Neural cell (in vitro differentiated cells): ENCODE measurements around the gene TMEM192. TPM values are rescaled to one million over a fixed set of nuclear protein-coding genes. Genes with fewer than 3 reads are reported as not detected.
"Not testable (repeated sequence)": the region's sequence is repeated elsewhere in the genome, so short reads cannot be mapped to it uniquely, and the experiment has no call there.

Experiments used
- H2AFZ ChIP-seq: fragments of 200-600, 300-800 bp; sonication (generic), shearing (Covaris generic); 2 replicates; pipeline ENCODE4 v1.6.0; 2014; ENCODE audit warnings: low read depth, mild to moderate bottlenecking, antibody characterized with exemption, low read length, moderate library complexity
- H3F3A ChIP-seq: fragments of 200-600 bp; shearing (Covaris generic); 2 replicates; pipeline ENCODE4 v1.6.1; 2016; ENCODE audit warnings: mild to moderate bottlenecking, moderate library complexity, mixed read lengths, antibody characterized with exemption, low read length; ENCODE audit not compliant: insufficient read depth, poor library complexity, severe bottlenecking
- H3K27ac ChIP-seq: fragments of 200-600, 300-800 bp; sonication (generic), shearing (Covaris generic); 2 replicates; pipeline ENCODE4 v1.5.1; 2014; ENCODE audit warnings: mild to moderate bottlenecking, low read length, moderate library complexity
- H3K27me3 ChIP-seq: fragments of 300-800, 200-600 bp; sonication (generic), shearing (Covaris generic); 2 replicates; pipeline ENCODE4 v1.6.0; 2014; ENCODE audit warnings: mild to moderate bottlenecking, low read depth, low read length, moderate library complexity; ENCODE audit not compliant: insufficient read depth
- H3K36me3 ChIP-seq: fragments of 300-800, 200-600 bp; sonication (generic), shearing (Covaris generic); 2 replicates; pipeline ENCODE4 v1.5.1; 2014; ENCODE audit warnings: mild to moderate bottlenecking, antibody characterized with exemption, low read length, moderate library complexity; ENCODE audit not compliant: insufficient read depth
- H3K4me2 ChIP-seq: fragments of 300-800, 200-600 bp; sonication (generic), shearing (Covaris generic); 2 replicates; pipeline ENCODE4 v1.6.0; 2014; ENCODE audit warnings: mild to moderate bottlenecking, low read length
- H3K4me3 ChIP-seq: fragments of 300-800, 200-600 bp; sonication (generic), shearing (Covaris generic); 2 replicates; pipeline ENCODE4 v1.5.1; 2014; ENCODE audit warnings: mild to moderate bottlenecking, low read length, moderate library complexity
- H3K79me2 ChIP-seq: fragments of 200-600 bp; shearing (Covaris generic); replicated peaks from 2 replicates; pipeline ENCODE4 v1.6.0; 2014; ENCODE audit warnings: mild to moderate bottlenecking, low read length, moderate library complexity; ENCODE audit not compliant: insufficient read depth
- H3K9ac ChIP-seq: fragments of 300-800, 200-600 bp; sonication (generic), shearing (Covaris generic); 2 replicates; pipeline ENCODE4 v1.6.1; 2016; ENCODE audit warnings: mild to moderate bottlenecking, low read length, mixed read lengths
- H3K9me2 ChIP-seq: fragments of 200-600 bp; shearing (Covaris generic); 2 replicates; pipeline ENCODE4 v1.6.1; 2016; ENCODE audit warnings: mild to moderate bottlenecking, low read length, mixed read lengths; ENCODE audit not compliant: insufficient read depth
- H3K9me3 ChIP-seq: fragments of 200-600, 300-800 bp; sonication (generic), shearing (Covaris generic); 2 replicates; pipeline ENCODE4 v1.6.1; 2016; ENCODE audit warnings: mild to moderate bottlenecking, mixed run types, low read length, moderate library complexity, mixed read lengths
- H4K20me1 ChIP-seq: fragments of 200-600 bp; shearing (Covaris generic); 2 replicates; pipeline ENCODE4 v1.6.1; 2016; ENCODE audit warnings: mild to moderate bottlenecking, mixed run types; ENCODE audit not compliant: insufficient read depth
- CTCF ChIP-seq: fragments of 450-650 bp; IDR thresholded peaks from 2 replicates; pipeline ENCODE4 v1.5.1; 2014; ENCODE audit warnings: antibody characterized with exemption, mild to moderate bottlenecking, moderate library complexity; ENCODE audit not compliant: poor library complexity, severe bottlenecking
- EP300 ChIP-seq: fragments of 450-650 bp; conservative IDR thresholded peaks from 2 replicates; pipeline ENCODE4 v1.6.1; 2014; ENCODE audit warnings: antibody characterized with exemption, mild to moderate bottlenecking, moderate library complexity; ENCODE audit not compliant: poor library complexity, severe bottlenecking
- EZH2 ChIP-seq: fragments of 200-600, 300-800 bp; shearing (Covaris generic), sonication (generic); IDR thresholded peaks from 2 replicates; pipeline ENCODE4 v1.6.1; 2014; ENCODE audit warnings: antibody characterized with exemption, low read length, borderline replicate concordance, mild to moderate bottlenecking; ENCODE audit not compliant: insufficient read depth, poor library complexity, severe bottlenecking
- MXI1 ChIP-seq: fragments of 450-650 bp; conservative IDR thresholded peaks from 2 replicates; pipeline ENCODE4 v1.6.1; 2014; ENCODE audit warnings: antibody characterized with exemption, mild to moderate bottlenecking; ENCODE audit not compliant: poor library complexity, severe bottlenecking
- POLR2AphosphoS5 ChIP-seq: IDR thresholded peaks from 2 replicates; pipeline ENCODE4 v1.6.1; 2012
- RAD21 ChIP-seq: fragments of 450-650 bp; conservative IDR thresholded peaks from 2 replicates; pipeline ENCODE4 v1.6.1; 2014; ENCODE audit warnings: antibody characterized with exemption, mild to moderate bottlenecking, moderate library complexity
- REST ChIP-seq: IDR thresholded peaks from 2 replicates; pipeline ENCODE4 v1.6.1; 2012; ENCODE audit warnings: borderline replicate concordance
- SMC3 ChIP-seq: fragments of 450-650 bp; conservative IDR thresholded peaks from 2 replicates; pipeline ENCODE4 v1.6.1; 2014; ENCODE audit warnings: antibody characterized with exemption, mild to moderate bottlenecking, moderate library complexity; ENCODE audit not compliant: poor library complexity
- TAF1 ChIP-seq: IDR thresholded peaks from 2 replicates; pipeline ENCODE4 v1.6.1; 2012; ENCODE audit warnings: low read depth
- polyA plus RNA-seq: library from polyadenylated mRNA; depleted of rRNA; stranded (reverse); fragments of >200 nt; gene quantifications from 2 replicates; pipeline ENCODE4 v1.2.3, GENCODE V29; 2014

TMEM192 gene
- polyA plus RNA-seq, 1 donor from 2014 or later = 10.5 TPM

- Histone ChIP-seq H2AFZ (no peak overlapping the region), H3F3A (no peaks in the 10 kb centered on the region), H3K9me3 (no peaks in the 10 kb centered on the region), H3K27ac (no peak overlapping the region), H3K4me2 (no peak overlapping the region), H3K9ac (no peak overlapping the region), H3K79me2 (no peaks in the 10 kb centered on the region), H3K9me2 (no peaks in the 10 kb centered on the region), H4K20me1 (no peaks in the 10 kb centered on the region), H3K27me3 (no peaks in the 10 kb centered on the region), H3K36me3 (no peaks in the 10 kb centered on the region), H3K4me3 (no peak overlapping the region)
- TF ChIP-seq EP300 (no peak), SMC3 (no peak), MXI1 (no peak), TAF1 (no peak), EZH2 (no peak), POLR2AphosphoS5 (no peak), CTCF (no peak), RAD21 (no peak), REST (no peak)
Observed at GRCh38 chr4:165077034-165077578, 35.6 kb downstream of the TMEM192 start.

- not testable (repeated sequence) for H3F3A ChIP-seq, H3K27me3 ChIP-seq, H3K27ac ChIP-seq, H4K20me1 ChIP-seq, H3K9ac ChIP-seq, H3K36me3 ChIP-seq, H3K4me2 ChIP-seq, H3K9me3 ChIP-seq, H2AFZ ChIP-seq, H3K4me3 ChIP-seq, H3K79me2 ChIP-seq, H3K9me2 ChIP-seq
Observed at GRCh38 chr4:165073346-165073745, 39.3 kb downstream of the TMEM192 start.

GRCh38 chr4:165070560-165070959 lies 42.1 kb downstream of the TMEM192 start:
- H3K4me2 ChIP-seq = no peak overlapping the region
- H3K27ac ChIP-seq = no peak overlapping the region
- H3K9me3 ChIP-seq = no peaks in the 10 kb centered on the region
- H4K20me1 ChIP-seq = no peaks in the 10 kb centered on the region
- no peaks in the 10 kb centered on the region for H3K79me2 ChIP-seq
- H3K9ac ChIP-seq = no peak overlapping the region
- H3F3A ChIP-seq = no peaks in the 10 kb centered on the region
- no peaks in the 10 kb centered on the region for H3K36me3 ChIP-seq
- no peak overlapping the region for H3K4me3 ChIP-seq
- TF ChIP-seq POLR2AphosphoS5 (no peak), REST (no peak), TAF1 (no peak), EP300 (no peak), EZH2 (no peak), CTCF (no peak), MXI1 (no peak), SMC3 (no peak), RAD21 (no peak)
- no peak overlapping the region for H2AFZ ChIP-seq
- no peaks in the 10 kb centered on the region for H3K27me3 ChIP-seq
- H3K9me2 ChIP-seq = no peaks in the 10 kb centered on the region
